SU-DHL-6 (cell line): ENCODE data around the gene GCHFR.

Experiments
- H2AFZ ChIP-seq: fragments of 200-600 bp; sonication (generic); 2 replicates; pipeline ENCODE4 v1.6.1; 2014; ENCODE audit warnings: low read depth, mild to moderate bottlenecking, moderate library complexity, mixed read lengths, antibody characterized with exemption, low read length; ENCODE audit not compliant: severe bottlenecking
- H3F3A ChIP-seq: fragments of 200-600 bp; shearing (Covaris generic); 2 replicates; pipeline ENCODE4 v1.6.0; 2016; ENCODE audit warnings: antibody characterized with exemption, mild to moderate bottlenecking; ENCODE audit not compliant: insufficient read depth
- H3K27ac ChIP-seq: fragments of 200-600 bp; sonication (generic); 2 replicates; pipeline ENCODE4 v1.5.1; 2016; ENCODE audit warnings: low read depth, mild to moderate bottlenecking, low read length, moderate library complexity, mixed read lengths
- H3K27me3 ChIP-seq: fragments of 200-600 bp; sonication (generic), shearing (Covaris generic); 2 replicates; pipeline ENCODE4 v1.6.0; 2014; ENCODE audit warnings: mild to moderate bottlenecking, low read length
- H3K36me3 ChIP-seq: fragments of 200-600 bp; sonication (generic); 2 replicates; pipeline ENCODE4 v1.6.1; 2014; ENCODE audit warnings: mild to moderate bottlenecking, low read length, mixed read lengths
- H3K4me2 ChIP-seq: fragments of 300-600, 200-600 bp; shearing (Covaris generic), sonication (generic); 2 replicates; pipeline ENCODE4 v1.6.0; 2014; ENCODE audit warnings: low read length, low read depth, mild to moderate bottlenecking; ENCODE audit not compliant: poor library complexity, severe bottlenecking
- H3K4me3 ChIP-seq: fragments of 200-600 bp; sonication (generic); 2 replicates; pipeline ENCODE4 v1.5.1; 2014; ENCODE audit warnings: antibody characterized with exemption, low read length, mild to moderate bottlenecking, mixed read lengths; ENCODE audit not compliant: insufficient read depth, poor library complexity, severe bottlenecking
- H3K79me2 ChIP-seq: fragments of 200-600 bp; sonication (generic); 2 replicates; pipeline ENCODE4 v1.6.1; 2014; ENCODE audit warnings: mild to moderate bottlenecking, low read length, moderate library complexity; ENCODE audit not compliant: insufficient read depth
- H3K9ac ChIP-seq: fragments of 200-600 bp; sonication (generic); 2 replicates; pipeline ENCODE4 v1.7.0; 2014; ENCODE audit warnings: mild to moderate bottlenecking, low read length
- H3K9me2 ChIP-seq: fragments of 200-600 bp; sonication (generic); replicated peaks from 2 replicates; pipeline ENCODE4 v1.6.1; 2014; ENCODE audit warnings: low read length; ENCODE audit not compliant: insufficient read depth
- H3K9me3 ChIP-seq: fragments of 200-600 bp; sonication (generic); 2 replicates; pipeline ENCODE4 v1.6.1; 2014; ENCODE audit warnings: low read length, mixed read lengths; ENCODE audit not compliant: insufficient read depth
- H4K20me1 ChIP-seq: fragments of 200-600 bp; sonication (generic); 2 replicates; pipeline ENCODE4 v1.6.1; 2014; ENCODE audit warnings: low read depth, mild to moderate bottlenecking, antibody characterized with exemption, low read length, moderate library complexity, mixed read lengths
- EZH2phosphoT487 ChIP-seq: fragments of 200-600 bp; sonication (generic), shearing (Covaris generic); conservative IDR thresholded peaks from 2 replicates; pipeline ENCODE4 v1.6.1; 2018; ENCODE audit warnings: mild to moderate bottlenecking, antibody characterized with exemption, low read length, moderate library complexity, mixed read lengths
- TF ChIP-seq, protein P1 (sequence below): fragments of 200-600 bp; sonication (generic); IDR thresholded peaks from one replicate; pipeline ENCODE4 v1.5.1; 2017; ENCODE audit warnings: antibody characterized with exemption, mild to moderate bottlenecking, low read length, moderate library complexity; ENCODE audit not compliant: insufficient read depth, poor library complexity, severe bottlenecking

GCHFR gene

GRCh38 chr15:40770147-40770721 is 6.4 kb downstream of the GCHFR start:
- Histone ChIP-seq H3F3A (peaks cover 37% of the 10 kb centered on the region), H4K20me1 (no peaks in the 10 kb centered on the region), H3K27me3 (no peaks in the 10 kb centered on the region), H3K79me2 (no peaks in the 10 kb centered on the region), H3K27ac (peak overlapping the region; percentile 97), H3K4me3 (peak overlapping the region; percentile 17), H3K9me2 (no peaks in the 10 kb centered on the region), H3K9me3 (no peaks in the 10 kb centered on the region), H3K9ac (peak overlapping the region; percentile 59), H2AFZ (no peak overlapping the region), H3K4me2 (peak overlapping the region; percentile 62), H3K36me3 (no peaks in the 10 kb centered on the region)
- no peak for TF ChIP-seq EZH2phosphoT487
- TF ChIP-seq, protein P1, sequence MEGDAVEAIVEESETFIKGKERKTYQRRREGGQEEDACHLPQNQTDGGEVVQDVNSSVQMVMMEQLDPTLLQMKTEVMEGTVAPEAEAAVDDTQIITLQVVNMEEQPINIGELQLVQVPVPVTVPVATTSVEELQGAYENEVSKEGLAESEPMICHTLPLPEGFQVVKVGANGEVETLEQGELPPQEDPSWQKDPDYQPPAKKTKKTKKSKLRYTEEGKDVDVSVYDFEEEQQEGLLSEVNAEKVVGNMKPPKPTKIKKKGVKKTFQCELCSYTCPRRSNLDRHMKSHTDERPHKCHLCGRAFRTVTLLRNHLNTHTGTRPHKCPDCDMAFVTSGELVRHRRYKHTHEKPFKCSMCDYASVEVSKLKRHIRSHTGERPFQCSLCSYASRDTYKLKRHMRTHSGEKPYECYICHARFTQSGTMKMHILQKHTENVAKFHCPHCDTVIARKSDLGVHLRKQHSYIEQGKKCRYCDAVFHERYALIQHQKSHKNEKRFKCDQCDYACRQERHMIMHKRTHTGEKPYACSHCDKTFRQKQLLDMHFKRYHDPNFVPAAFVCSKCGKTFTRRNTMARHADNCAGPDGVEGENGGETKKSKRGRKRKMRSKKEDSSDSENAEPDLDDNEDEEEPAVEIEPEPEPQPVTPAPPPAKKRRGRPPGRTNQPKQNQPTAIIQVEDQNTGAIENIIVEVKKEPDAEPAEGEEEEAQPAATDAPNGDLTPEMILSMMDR: no peak

DNA sequence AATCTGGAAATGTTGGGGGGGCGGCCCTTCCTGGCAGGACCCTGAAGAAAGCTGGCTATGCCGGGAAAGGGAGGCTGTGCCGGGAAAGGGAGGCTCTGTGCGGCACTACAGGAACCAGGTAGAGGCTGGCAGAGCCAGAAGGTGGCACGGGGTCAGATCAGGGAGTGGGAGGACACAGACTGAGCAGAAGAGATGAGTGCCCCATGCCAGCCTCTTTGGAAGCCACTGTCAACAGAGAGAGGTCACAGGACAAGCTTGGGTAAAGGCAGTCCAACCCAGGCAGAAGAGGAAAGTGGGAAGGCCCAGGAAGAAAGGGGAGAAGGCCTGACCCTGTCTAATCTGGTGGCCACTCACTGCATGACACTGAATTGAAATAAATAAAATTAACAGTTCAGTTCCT is 7.4 kb downstream of the GCHFR start:
- Histone ChIP-seq H3K4me2 (no peak overlapping the region), H3F3A (peaks cover 29% of the 10 kb centered on the region), H3K9me2 (no peaks in the 10 kb centered on the region), H2AFZ (no peak overlapping the region), H3K4me3 (no peak overlapping the region), H3K36me3 (no peaks in the 10 kb centered on the region), H3K9me3 (no peaks in the 10 kb centered on the region), H3K9ac (peak overlapping the region; percentile 59; the same call in 1 of the 2 replicates), H3K27me3 (no peaks in the 10 kb centered on the region), H3K79me2 (no peaks in the 10 kb centered on the region), H3K27ac (peak overlapping the region; percentile 97), H4K20me1 (no peaks in the 10 kb centered on the region)
- no peak for TF ChIP-seq EZH2phosphoT487
- TF ChIP-seq, protein P1: no peak

GRCh38 chr15:40772014-40772413 is 8.1 kb downstream of the GCHFR start:
- Histone ChIP-seq H3K27ac (peak overlapping the region; percentile 24; the same call in 1 of the 2 replicates), H3K9me2 (no peaks in the 10 kb centered on the region), H3K36me3 (no peaks in the 10 kb centered on the region)

More at GRCh38 chr15:40772014-40772413, 8.1 kb downstream of the GCHFR start:
- no peaks in the 10 kb centered on the region for H3K9me3 ChIP-seq
- no peak overlapping the region for H3K9ac ChIP-seq
- H3K4me3 ChIP-seq: no peak overlapping the region
- peaks cover 26% of the 10 kb centered on the region for H3F3A ChIP-seq
- no peak overlapping the region for H2AFZ ChIP-seq
- H3K27me3 ChIP-seq: no peaks in the 10 kb centered on the region
- H3K79me2 ChIP-seq: no peaks in the 10 kb centered on the region
- H3K4me2 ChIP-seq: no peak overlapping the region
- TF ChIP-seq, protein P1: no peak
- no peak for TF ChIP-seq EZH2phosphoT487
- H4K20me1 ChIP-seq: no peaks in the 10 kb centered on the region
